Activated CD4-positive, alpha-beta memory T cell treated with anti-CD3 and anti-CD28 coated beads for 36 hours (primary cell): ENCODE results near the gene ERICH3. TPM values are rescaled to one million over a fixed set of nuclear protein-coding genes. Genes with fewer than 3 reads are reported as not detected.
"Not testable (repeated sequence)": the region's sequence is repeated elsewhere in the genome, so short reads cannot be mapped to it uniquely, and the experiment has no call there.

ENCODE experiments used
- CTCF ChIA-PET: fragments of 350-600 bp; sonication (Branson Sonifier 250); formaldehyde crosslinking; loops from one replicate; lab custom pipeline; 2021; ENCODE audit warnings: antibody characterized with exemption, inconsistent platforms; lab: Charles Lee
- POLR2A ChIA-PET: fragments of 350-600 bp; sonication (Branson Sonifier 250); formaldehyde crosslinking; loops from one replicate; lab custom pipeline; 2021; ENCODE audit warnings: antibody characterized with exemption; lab: Charles Lee
- DNase-seq: peaks from one replicate; pipeline ENCODE4 v3.0.0-alpha.2; 2020
- H3K27ac Mint-ChIP-seq: one replicate; pipeline ENCODE4 v1.8.0; 2021; ENCODE audit warnings: mixed read lengths
- H3K27me3 Mint-ChIP-seq: one replicate; pipeline ENCODE4 v1.8.0; 2021; ENCODE audit warnings: mixed read lengths
- H3K36me3 Mint-ChIP-seq: one replicate; pipeline ENCODE4 v1.8.0; 2021; ENCODE audit warnings: mixed read lengths
- H3K4me1 Mint-ChIP-seq: one replicate; pipeline ENCODE4 v1.8.0; 2021; ENCODE audit warnings: low read depth, mixed read lengths
- H3K4me3 Mint-ChIP-seq: one replicate; pipeline ENCODE4 v1.8.0; 2021; ENCODE audit warnings: mild to moderate bottlenecking, mixed read lengths
- H3K9me3 Mint-ChIP-seq: one replicate; pipeline ENCODE4 v1.8.0; 2021; ENCODE audit warnings: mixed read lengths
- intact Hi-C: fragments of 100-400 bp; cut with micrococcal nuclease; formaldehyde crosslinking; loops from one replicate; pipeline ENCODE4 v1.15.1; 2023
- total RNA-seq, 2 experiments: library from RNA; stranded (reverse); gene quantifications; one replicate each; pipeline ENCODE4 v1.2.3, GENCODE V29; 2021

The ERICH3 gene
- total RNA-seq, 2 experiments from 2014 or later = not detected

DNA sequence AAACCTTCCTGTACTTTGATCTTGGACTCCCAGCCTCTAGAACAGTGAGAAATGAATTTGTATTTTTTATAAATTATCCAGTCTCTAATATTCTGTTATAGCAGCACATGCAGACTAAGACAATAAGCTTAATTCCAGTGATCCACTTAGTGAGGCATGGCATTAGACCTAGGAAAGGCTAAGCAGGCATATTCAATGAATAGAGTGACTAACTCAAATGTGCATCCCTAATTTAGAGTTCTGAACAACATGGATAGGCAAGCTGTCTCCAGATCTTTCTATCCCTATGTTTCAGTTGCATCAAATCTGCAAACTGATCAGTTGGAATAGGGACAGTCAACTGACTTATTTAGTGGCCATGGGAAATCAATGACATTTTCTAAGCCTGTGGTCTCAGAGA is 4.3 kb upstream of the ERICH3 start:
- peaks cover 28% of the 10 kb centered on the region for H3K27me3 Mint-ChIP-seq
- no peaks in the 10 kb centered on the region for H3K36me3 Mint-ChIP-seq
- H3K9me3 Mint-ChIP-seq = no peaks in the 10 kb centered on the region
- H3K27ac Mint-ChIP-seq = no peak overlapping the region
- no peak for DNase-seq
- POLR2A ChIA-PET = no interaction called here
- peaks cover 5% of the 10 kb centered on the region for H3K4me1 Mint-ChIP-seq
- H3K4me3 Mint-ChIP-seq = no peak overlapping the region
- intact Hi-C loops = no loop called here
- CTCF ChIA-PET = interaction anchor here (1.2 kb wide), 1 partner anchor 12 kb away, joined by 8 read pairs; no protein-coding TSS in a partner anchor

DNA sequence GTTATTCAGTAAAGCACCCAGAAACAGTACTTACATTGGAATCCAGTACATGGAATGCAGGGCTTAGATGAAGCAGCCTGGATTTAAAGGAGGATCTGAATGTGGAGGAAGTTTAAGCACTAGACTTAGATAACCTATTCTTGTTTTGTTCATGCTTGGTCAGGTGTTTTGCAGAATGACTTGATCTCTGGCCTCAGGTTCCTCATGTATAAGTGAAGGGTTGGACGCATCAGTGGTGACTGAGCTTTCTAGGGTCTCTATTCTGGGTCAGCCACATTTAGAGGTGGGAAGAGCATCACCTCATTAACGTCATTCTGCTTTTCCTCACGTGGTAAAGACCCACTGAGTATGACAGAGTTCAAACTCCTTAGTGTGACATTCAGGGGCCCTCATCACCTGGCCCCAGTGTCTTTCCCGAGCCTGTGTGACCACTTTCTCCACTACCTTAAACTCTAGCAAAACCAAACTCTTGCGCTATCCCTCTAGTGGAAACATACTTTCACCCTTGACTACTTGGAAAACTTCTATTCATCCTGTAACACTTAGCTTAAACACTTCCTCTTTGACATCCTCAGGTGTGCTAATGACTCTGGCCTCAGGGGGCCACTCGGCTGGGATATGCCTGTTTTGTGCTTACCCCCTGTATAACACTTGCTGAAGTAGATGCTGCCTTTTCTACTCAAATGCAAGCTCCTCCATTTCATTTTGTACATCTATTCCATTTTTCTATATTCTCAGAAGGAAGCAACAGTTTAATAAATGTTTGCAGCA is 871 bp upstream of the ERICH3 start:
- H3K27me3 Mint-ChIP-seq = peaks cover 33% of the 10 kb centered on the region
- H3K4me3 Mint-ChIP-seq = no peak overlapping the region
- intact Hi-C loops = no loop called here
- peaks cover 10% of the 10 kb centered on the region for H3K9me3 Mint-ChIP-seq
- ChIA-PET POLR2A (no interaction called here), CTCF (interaction anchor here (1.1 kb wide), 1 partner anchor 15 kb away, joined by 5 read pairs; no protein-coding TSS in a partner anchor)
- DNase-seq = no peak
- H3K36me3 Mint-ChIP-seq = no peaks in the 10 kb centered on the region
- no peaks in the 10 kb centered on the region for H3K4me1 Mint-ChIP-seq
- no peak overlapping the region for H3K27ac Mint-ChIP-seq

DNA sequence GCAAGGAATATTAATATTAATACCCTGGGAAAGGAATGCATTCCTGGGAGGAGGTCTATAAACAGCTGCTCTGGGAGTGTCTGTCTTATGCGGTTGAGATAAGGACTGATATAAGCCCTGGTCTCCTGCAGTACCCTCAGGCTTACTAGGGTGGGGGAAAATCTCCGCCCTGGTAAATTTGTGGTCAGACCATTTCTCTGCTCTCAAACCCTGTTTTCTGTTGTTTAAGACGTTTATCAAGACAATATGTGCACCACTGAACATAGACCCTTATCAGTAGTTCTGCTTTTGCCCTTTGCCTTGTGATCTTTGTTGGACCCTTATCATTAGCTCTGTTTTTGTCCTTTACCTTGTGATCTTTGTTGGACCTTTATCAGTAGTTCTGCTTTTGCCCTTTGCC is 2.7 kb downstream of the ERICH3 start:
- intact Hi-C loops, H3K4me3 Mint-ChIP-seq, CTCF ChIA-PET, DNase-seq, POLR2A ChIA-PET, H3K27ac Mint-ChIP-seq, H3K36me3 Mint-ChIP-seq, H3K4me1 Mint-ChIP-seq: not testable (repeated sequence)
- Mint-ChIP-seq H3K27me3 (peaks cover 32% of the 10 kb centered on the region), H3K9me3 (peaks cover 10% of the 10 kb centered on the region)

DNA sequence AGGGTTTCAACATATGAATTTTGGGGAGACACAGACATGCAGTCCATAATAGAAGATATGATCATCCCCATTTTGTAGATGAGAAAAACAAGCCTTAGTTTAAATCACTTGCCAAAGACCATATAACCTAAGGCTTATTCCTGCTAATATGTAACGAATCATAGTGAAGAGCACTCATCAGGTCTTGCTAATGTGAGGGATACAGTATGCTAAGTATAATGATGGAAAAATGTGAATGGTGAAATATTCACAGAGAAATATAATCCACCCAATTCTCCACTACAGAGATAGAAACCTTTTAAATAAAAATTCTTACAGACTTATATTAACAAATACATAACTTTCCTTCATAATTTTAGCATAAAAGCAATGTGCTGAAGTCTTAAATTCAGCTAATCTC is 18.9 kb downstream of the ERICH3 start:
- H3K4me3 Mint-ChIP-seq = no peak overlapping the region
- no peaks in the 10 kb centered on the region for H3K36me3 Mint-ChIP-seq
- DNase-seq = no peak
- ChIA-PET CTCF (no interaction called here), POLR2A (no interaction called here)
- no peak overlapping the region for H3K27ac Mint-ChIP-seq
- H3K9me3 Mint-ChIP-seq = peaks cover 5% of the 10 kb centered on the region
- no peaks in the 10 kb centered on the region for H3K4me1 Mint-ChIP-seq
- H3K27me3 Mint-ChIP-seq = peaks cover 3% of the 10 kb centered on the region
- intact Hi-C loops = no loop called here

DNA sequence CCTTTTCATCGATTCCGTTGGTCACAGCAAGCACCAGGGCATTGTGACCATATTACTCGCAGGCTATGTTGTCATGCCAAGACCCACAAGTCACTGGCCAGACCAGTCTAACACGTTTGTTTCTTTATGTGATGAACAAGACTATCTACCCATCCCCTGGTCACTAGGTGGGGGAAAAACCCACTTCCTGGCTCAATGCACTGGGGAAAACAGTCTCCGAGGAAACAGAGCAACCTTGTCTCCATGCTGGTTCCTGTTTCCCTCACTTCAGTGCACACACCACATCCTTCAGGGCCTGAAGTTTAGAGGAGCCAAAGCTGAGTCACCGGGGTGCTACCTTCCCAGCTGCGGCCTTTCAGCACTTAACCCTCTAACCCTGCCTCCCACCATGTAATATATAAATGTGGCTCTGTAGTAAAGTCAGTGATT is 20.9 kb downstream of the ERICH3 start:
- Mint-ChIP-seq H3K9me3 (no peaks in the 10 kb centered on the region), H3K27me3 (no peaks in the 10 kb centered on the region), H3K4me1 (no peaks in the 10 kb centered on the region), H3K36me3 (no peaks in the 10 kb centered on the region), H3K4me3 (no peak overlapping the region), H3K27ac (no peak overlapping the region)
- ChIA-PET POLR2A (no interaction called here), CTCF (no interaction called here)
- DNase-seq = no peak
- intact Hi-C loops = no loop called here

DNA sequence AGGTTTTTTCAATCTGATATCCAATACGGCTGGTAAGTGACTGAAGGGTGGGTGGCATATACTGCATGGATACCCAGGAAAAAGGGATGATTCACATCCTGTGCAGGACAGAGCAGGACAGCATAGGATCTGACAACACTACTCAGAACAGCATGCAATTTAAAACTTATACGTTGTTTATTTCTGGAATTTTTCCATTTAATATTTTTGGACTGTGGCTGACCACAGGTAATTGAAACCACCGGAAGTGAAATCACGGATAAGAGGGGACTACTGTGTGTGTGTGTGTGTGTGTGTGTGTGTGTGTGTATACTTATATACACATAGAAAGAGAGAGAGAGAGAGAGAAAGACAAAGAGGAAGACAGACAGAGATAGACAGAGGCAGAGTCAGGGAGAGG is 23.0 kb downstream of the ERICH3 start:
- POLR2A ChIA-PET = no interaction called here
- H3K9me3 Mint-ChIP-seq = no peaks in the 10 kb centered on the region
- intact Hi-C loops = no loop called here
- peaks cover 3% of the 10 kb centered on the region for H3K27me3 Mint-ChIP-seq
- no peak for DNase-seq
- CTCF ChIA-PET = no interaction called here
- no peak overlapping the region for H3K4me3 Mint-ChIP-seq
- H3K27ac Mint-ChIP-seq = no peak overlapping the region
- H3K36me3 Mint-ChIP-seq = no peaks in the 10 kb centered on the region
- no peaks in the 10 kb centered on the region for H3K4me1 Mint-ChIP-seq

DNA sequence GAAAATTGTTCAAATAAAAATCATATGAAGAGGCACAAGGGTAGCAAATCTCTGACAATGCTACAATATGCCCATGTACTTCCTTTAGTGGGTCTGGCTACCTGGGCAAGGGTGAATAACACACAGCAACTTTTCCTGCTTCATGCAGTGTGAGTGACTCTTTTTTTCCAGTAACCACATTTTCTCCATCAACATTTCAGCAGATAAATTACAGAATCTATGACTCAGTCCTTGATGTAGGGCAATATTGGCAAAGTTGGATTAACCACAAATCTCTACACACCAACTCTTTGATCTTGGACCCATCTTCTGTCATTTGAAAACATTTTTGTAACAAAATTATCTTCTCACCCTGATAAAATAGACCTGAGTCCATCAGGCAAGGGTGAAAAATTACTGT is 31.7 kb downstream of the ERICH3 start:
- CTCF ChIA-PET = no interaction called here
- H3K36me3 Mint-ChIP-seq = no peaks in the 10 kb centered on the region
- POLR2A ChIA-PET = no interaction called here

DNA sequence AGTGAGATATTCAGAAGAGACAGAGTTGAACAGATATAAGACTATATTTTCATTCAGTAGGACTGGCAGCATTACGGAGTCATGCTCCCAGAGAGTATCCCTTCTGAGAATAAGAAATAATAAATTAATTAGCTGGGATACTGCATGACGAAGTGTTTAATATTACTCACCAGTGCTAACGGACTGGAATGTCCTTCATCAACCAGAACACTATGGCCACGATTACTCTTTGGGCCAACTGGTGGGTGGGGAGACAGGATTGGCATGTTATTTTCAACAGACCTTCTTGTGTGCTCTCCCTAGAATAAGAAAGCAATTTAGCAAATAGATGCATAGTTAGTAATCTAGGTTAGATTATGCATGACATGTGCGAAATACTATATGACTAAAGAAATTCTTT is 32.4 kb downstream of the ERICH3 start:
- H3K9me3 Mint-ChIP-seq = no peaks in the 10 kb centered on the region
- CTCF ChIA-PET = no interaction called here
- H3K36me3 Mint-ChIP-seq = no peaks in the 10 kb centered on the region
- no peak overlapping the region for H3K27ac Mint-ChIP-seq
- peaks cover 9% of the 10 kb centered on the region for H3K27me3 Mint-ChIP-seq
- POLR2A ChIA-PET = no interaction called here
- no peak for DNase-seq
- intact Hi-C loops = no loop called here
- no peak overlapping the region for H3K4me3 Mint-ChIP-seq
- no peaks in the 10 kb centered on the region for H3K4me1 Mint-ChIP-seq

More for the DNA sequence above, 31.7 kb downstream of the ERICH3 start:
- Mint-ChIP-seq H3K4me1 (no peaks in the 10 kb centered on the region), H3K27me3 (peaks cover 7% of the 10 kb centered on the region), H3K27ac (no peak overlapping the region), H3K9me3 (no peaks in the 10 kb centered on the region), H3K4me3 (no peak overlapping the region)
- intact Hi-C loops = no loop called here
- no peak for DNase-seq

DNA sequence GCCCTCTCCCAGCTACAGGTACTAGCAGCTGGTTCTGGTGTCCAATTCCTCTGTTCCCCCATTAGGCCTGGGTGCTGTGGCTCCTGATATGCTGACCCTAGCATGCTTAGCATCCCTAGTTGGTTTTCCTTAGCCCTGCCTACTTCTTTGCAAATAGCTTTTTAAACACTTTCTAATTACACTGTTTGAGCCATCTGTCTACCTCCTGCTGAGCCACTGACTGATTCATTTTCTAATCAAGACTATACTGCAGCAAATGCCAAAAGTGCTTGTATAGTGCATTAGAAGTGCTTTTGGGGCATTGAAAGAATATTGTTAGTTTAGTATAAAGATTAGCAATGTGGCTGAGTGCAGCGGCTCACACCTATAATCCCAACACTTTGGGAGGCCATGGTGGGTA is 36.3 kb downstream of the ERICH3 start:
- Mint-ChIP-seq H3K27ac (no peak overlapping the region), H3K4me1 (no peaks in the 10 kb centered on the region), H3K9me3 (no peaks in the 10 kb centered on the region), H3K27me3 (peaks cover 4% of the 10 kb centered on the region), H3K4me3 (no peak overlapping the region), H3K36me3 (no peaks in the 10 kb centered on the region)
- ChIA-PET POLR2A (no interaction called here), CTCF (no interaction called here)
- DNase-seq = no peak
- intact Hi-C loops = no loop called here

DNA sequence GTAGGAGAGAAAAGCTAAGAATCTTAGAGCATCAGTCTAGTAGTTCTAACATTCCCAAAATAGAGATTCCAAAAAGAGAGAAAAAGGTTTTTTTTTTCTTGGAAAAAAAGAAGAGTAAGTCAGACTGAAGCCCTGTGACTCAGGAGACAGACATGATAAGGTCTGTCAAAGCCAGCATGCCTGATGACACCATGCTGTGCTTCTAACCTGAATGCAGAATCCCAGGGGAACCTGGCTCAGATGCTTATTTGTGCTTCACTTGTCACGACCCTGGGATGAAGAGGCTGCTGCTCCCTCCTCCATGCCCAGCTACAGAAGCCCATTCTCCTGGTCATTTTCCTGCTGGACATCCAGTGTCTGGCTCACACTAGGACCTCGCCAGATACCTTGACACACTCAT is 44.3 kb downstream of the ERICH3 start:
- no peak overlapping the region for H3K27ac Mint-ChIP-seq
- no peak overlapping the region for H3K4me3 Mint-ChIP-seq
- ChIA-PET POLR2A (no interaction called here), CTCF (no interaction called here)
- no peaks in the 10 kb centered on the region for H3K36me3 Mint-ChIP-seq
- H3K9me3 Mint-ChIP-seq = no peaks in the 10 kb centered on the region
- H3K27me3 Mint-ChIP-seq = peaks cover 3% of the 10 kb centered on the region
- no peaks in the 10 kb centered on the region for H3K4me1 Mint-ChIP-seq
- DNase-seq = no peak
- intact Hi-C loops = no loop called here

DNA sequence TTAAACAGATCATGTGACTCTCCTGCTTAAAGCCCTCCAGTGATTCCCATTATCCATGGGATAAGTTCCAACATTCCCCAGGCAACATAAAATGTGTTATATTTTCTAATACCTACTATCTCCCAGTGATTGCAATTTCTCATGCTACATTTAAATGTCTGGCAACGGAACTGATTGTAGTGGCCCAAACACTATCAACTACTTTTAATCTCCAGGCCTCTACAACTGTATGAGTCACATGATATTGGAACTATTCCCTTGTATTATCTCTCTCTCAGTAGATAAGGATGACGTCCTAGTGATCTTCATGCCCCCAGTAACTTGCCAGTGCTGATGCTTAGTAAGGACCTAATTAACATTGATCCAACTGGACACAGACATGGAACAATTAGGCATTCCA is 49.9 kb downstream of the ERICH3 start:
- no peak overlapping the region for H3K4me3 Mint-ChIP-seq
- POLR2A ChIA-PET = no interaction called here
- no peak overlapping the region for H3K27ac Mint-ChIP-seq
- H3K4me1 Mint-ChIP-seq = no peaks in the 10 kb centered on the region
- no peak for DNase-seq
- no peaks in the 10 kb centered on the region for H3K9me3 Mint-ChIP-seq
- peaks cover 3% of the 10 kb centered on the region for H3K27me3 Mint-ChIP-seq
- intact Hi-C loops = no loop called here
- CTCF ChIA-PET = interaction anchor here (0.6 kb wide), 1 partner anchor 76 kb away, joined by 3 read pairs; no protein-coding TSS in a partner anchor
- H3K36me3 Mint-ChIP-seq = no peaks in the 10 kb centered on the region

DNA sequence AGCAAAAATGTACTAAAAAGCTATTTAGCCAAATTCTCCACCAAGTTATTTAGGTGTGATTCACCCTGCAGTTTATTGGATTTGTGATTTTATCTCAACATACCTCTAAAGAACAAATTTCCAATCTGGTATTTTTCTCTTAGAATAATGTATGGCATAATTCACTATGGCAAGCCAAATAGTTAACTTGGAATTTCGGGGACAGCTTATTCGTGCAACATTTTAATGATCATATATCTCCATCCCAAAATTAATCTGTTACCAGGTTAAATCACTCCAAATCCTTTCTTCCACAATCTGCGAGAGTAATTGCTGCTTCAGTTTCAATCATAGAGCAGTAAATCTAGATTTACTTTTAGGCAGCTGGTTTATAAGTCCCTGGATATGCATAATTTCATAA is 53.4 kb downstream of the ERICH3 start:
- no peak overlapping the region for H3K4me3 Mint-ChIP-seq
- intact Hi-C loops = no loop called here
- no peaks in the 10 kb centered on the region for H3K4me1 Mint-ChIP-seq
- DNase-seq = no peak
- no peak overlapping the region for H3K27ac Mint-ChIP-seq
- H3K9me3 Mint-ChIP-seq = no peaks in the 10 kb centered on the region
- POLR2A ChIA-PET = no interaction called here
- CTCF ChIA-PET = no interaction called here
- H3K36me3 Mint-ChIP-seq = no peaks in the 10 kb centered on the region
- peaks cover 2% of the 10 kb centered on the region for H3K27me3 Mint-ChIP-seq

DNA sequence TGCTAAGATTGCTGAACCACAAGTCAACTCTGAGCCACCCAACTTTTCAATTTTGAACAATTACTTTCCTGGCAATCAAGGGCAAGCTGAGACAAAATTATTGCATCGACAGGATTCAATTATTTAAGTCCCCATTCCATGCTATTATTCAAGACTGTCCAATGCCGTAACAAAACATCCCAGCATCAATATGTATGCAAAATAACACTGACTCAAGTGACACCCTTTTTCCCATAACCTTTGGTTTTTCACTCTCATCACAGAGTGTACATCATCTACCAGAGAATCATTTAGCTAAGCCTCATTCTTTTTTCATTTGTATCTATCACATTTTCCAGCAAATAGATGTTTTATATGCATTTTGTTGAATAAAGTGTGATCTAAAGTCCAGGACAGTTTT is 54.6 kb downstream of the ERICH3 start:
- Mint-ChIP-seq H3K36me3 (no peaks in the 10 kb centered on the region), H3K4me1 (no peaks in the 10 kb centered on the region), H3K27ac (no peak overlapping the region), H3K27me3 (peaks cover 1% of the 10 kb centered on the region), H3K4me3 (no peak overlapping the region), H3K9me3 (no peaks in the 10 kb centered on the region)
- intact Hi-C loops = no loop called here
- no peak for DNase-seq
- CTCF ChIA-PET = no interaction called here
- POLR2A ChIA-PET = no interaction called here
